ENCODE data around the gene NEDD8.

DNA sequence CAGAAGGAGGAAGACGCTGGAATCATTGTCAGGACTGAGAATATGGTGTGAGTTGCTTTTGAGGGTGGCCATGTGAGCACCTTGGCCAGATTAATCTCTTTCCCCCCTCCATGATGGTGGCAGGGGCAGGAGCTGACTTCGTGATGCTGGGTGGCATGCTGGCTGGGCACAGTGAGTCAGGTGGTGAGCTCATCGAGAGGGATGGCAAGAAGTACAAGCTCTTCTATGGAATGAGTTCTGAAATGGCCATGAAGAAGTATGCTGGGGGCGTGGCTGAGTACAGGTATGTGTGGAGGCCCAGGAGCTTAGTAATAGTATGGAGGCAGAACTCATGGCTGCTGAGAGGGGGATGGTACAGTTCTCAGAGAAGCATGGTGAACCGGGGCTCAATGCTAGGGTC is 6.0 kb upstream of the NEDD8 start:
- TF ChIP-seq, protein P1, sequence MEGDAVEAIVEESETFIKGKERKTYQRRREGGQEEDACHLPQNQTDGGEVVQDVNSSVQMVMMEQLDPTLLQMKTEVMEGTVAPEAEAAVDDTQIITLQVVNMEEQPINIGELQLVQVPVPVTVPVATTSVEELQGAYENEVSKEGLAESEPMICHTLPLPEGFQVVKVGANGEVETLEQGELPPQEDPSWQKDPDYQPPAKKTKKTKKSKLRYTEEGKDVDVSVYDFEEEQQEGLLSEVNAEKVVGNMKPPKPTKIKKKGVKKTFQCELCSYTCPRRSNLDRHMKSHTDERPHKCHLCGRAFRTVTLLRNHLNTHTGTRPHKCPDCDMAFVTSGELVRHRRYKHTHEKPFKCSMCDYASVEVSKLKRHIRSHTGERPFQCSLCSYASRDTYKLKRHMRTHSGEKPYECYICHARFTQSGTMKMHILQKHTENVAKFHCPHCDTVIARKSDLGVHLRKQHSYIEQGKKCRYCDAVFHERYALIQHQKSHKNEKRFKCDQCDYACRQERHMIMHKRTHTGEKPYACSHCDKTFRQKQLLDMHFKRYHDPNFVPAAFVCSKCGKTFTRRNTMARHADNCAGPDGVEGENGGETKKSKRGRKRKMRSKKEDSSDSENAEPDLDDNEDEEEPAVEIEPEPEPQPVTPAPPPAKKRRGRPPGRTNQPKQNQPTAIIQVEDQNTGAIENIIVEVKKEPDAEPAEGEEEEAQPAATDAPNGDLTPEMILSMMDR (IDR thresholded peaks at IDR 0.05; ENCODE audit: low read depth, low read length, poor library complexity, severe bottlenecking): no peak
- TF ChIP-seq EZH2phosphoT487 (IDR thresholded peaks at IDR 0.05; ENCODE audit: borderline replicate concordance, low read length): no peak

All from DOHH2 (cell line).